ENCODE results near the gene PDE11A. TPM values are rescaled to one million over a fixed set of nuclear protein-coding genes. Genes with fewer than 3 reads are reported as not detected.

The PDE11A gene
- total and polyA plus RNA-seq, 2 of the 8 experiments (the other 6 are each of a cell fraction or from before 2014, with no cell fraction given): 0.19 to 0.23 TPM

DNA sequence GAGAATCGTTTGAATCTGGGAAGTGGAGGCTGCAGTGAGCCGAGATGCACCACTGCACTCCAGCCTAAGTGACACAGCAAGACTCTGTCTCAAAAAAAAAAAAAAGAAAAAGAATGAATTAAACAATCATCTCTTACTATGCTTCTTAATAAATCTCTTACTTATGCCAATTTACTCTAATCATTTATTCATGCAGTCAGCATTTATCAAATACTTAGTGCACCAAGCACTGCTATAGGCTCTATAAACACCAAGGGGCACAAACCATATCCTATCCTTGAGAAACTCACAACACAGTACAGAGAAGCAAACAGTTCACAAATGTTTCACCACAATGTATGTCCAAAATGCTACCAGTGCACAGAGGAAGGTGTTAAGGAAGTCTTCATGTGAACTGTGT is 189.4 kb downstream of the PDE11A start:
- FAIRE-seq: no peak
- no peaks in the 10 kb centered on the region for H4K20me1 ChIP-seq (replicated peaks in 1 of 2; ENCODE audit: control insufficient read depth in 1 of 2, insufficient read depth in 2 of 2, low read length in 2 of 2)
- no peak for DNase-seq (ENCODE audit: low read depth in 1 of 2, low spot score in 2 of 2)
- H3K23ac ChIP-seq (ENCODE audit: insufficient read length): no peak overlapping the region
- H4K91ac ChIP-seq (replicated peaks; ENCODE audit: insufficient read length, low read length): no peak overlapping the region
- no peak overlapping the region for H3K9ac ChIP-seq (replicated peaks in 1 of 4; ENCODE audit: extremely low read depth in 1 of 4, low read depth in 3 of 4, low read length in 3 of 4)
- no peak for TF ChIP-seq SP4 (IDR thresholded peaks at IDR 0.05; ENCODE audit: low read length)
- TF ChIP-seq TCF12 (IDR thresholded peaks at IDR 0.05; ENCODE audit: low read depth, low read length): no peak
- TF ChIP-seq, protein P1, sequence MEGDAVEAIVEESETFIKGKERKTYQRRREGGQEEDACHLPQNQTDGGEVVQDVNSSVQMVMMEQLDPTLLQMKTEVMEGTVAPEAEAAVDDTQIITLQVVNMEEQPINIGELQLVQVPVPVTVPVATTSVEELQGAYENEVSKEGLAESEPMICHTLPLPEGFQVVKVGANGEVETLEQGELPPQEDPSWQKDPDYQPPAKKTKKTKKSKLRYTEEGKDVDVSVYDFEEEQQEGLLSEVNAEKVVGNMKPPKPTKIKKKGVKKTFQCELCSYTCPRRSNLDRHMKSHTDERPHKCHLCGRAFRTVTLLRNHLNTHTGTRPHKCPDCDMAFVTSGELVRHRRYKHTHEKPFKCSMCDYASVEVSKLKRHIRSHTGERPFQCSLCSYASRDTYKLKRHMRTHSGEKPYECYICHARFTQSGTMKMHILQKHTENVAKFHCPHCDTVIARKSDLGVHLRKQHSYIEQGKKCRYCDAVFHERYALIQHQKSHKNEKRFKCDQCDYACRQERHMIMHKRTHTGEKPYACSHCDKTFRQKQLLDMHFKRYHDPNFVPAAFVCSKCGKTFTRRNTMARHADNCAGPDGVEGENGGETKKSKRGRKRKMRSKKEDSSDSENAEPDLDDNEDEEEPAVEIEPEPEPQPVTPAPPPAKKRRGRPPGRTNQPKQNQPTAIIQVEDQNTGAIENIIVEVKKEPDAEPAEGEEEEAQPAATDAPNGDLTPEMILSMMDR (IDR thresholded peaks at IDR 0.05; ENCODE audit: control extremely low read depth in 1 of 3, insufficient read depth in 1 of 3, low read depth in 1 of 3, low read length in 3 of 3): no peak
- no peak for TF ChIP-seq SP2 (IDR thresholded peaks at IDR 0.05; ENCODE audit: low read length)
- TF ChIP-seq RXRA (IDR thresholded peaks at IDR 0.05; ENCODE audit: insufficient read depth, low read depth, low read length): no peak
- no peak for TF ChIP-seq BRCA1 (IDR thresholded peaks at IDR 0.05; ENCODE audit: low read depth, low read length)
- no peak for TF ChIP-seq SRF (IDR thresholded peaks at IDR 0.05; ENCODE audit: low read depth, low read length)
- TF ChIP-seq, protein P2, sequence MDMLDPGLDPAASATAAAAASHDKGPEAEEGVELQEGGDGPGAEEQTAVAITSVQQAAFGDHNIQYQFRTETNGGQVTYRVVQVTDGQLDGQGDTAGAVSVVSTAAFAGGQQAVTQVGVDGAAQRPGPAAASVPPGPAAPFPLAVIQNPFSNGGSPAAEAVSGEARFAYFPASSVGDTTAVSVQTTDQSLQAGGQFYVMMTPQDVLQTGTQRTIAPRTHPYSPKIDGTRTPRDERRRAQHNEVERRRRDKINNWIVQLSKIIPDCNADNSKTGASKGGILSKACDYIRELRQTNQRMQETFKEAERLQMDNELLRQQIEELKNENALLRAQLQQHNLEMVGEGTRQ (IDR thresholded peaks at IDR 0.05; ENCODE audit: low read length): no peak
- no peak for TF ChIP-seq NANOG (IDR thresholded peaks at IDR 0.05; ENCODE audit: insufficient read depth, low read depth, low read length, poor library complexity, severe bottlenecking)
- no peak for TF ChIP-seq KDM5A (IDR thresholded peaks at IDR 0.05; ENCODE audit: low read length)
- no peak for TF ChIP-seq POU5F1 (IDR thresholded peaks at IDR 0.05; ENCODE audit: low read depth, low read length)
- TF ChIP-seq CHD2 (IDR thresholded peaks at IDR 0.05; ENCODE audit: low read length): no peak
- H3K4me2 ChIP-seq (ENCODE audit: insufficient read depth in 1 of 2, low read depth in 2 of 2, low read length in 2 of 2): no peak overlapping the region
- H3K27me3 ChIP-seq (replicated peaks in 1 of 4; ENCODE audit: control insufficient read depth in 3 of 4, extremely low read depth in 1 of 4, insufficient read depth in 3 of 4, low read length in 3 of 4): no peaks in the 10 kb centered on the region; a peak in 1 of 7 replicates
- no peaks in the 10 kb centered on the region for H3K36me3 ChIP-seq (ENCODE audit: control insufficient read depth in 2 of 4, insufficient read depth in 4 of 4, low read length in 3 of 4)
- no peak overlapping the region for H3K27ac ChIP-seq (ENCODE audit: low read depth, low read length)
- H3K14ac ChIP-seq (ENCODE audit: insufficient read length): no peak overlapping the region
- no peak overlapping the region for H2BK120ac ChIP-seq (replicated peaks; ENCODE audit: low read depth, low read length)
- H4K5ac ChIP-seq (ENCODE audit: insufficient read length, low read depth, low read length): no peak overlapping the region
- H2BK12ac ChIP-seq (ENCODE audit: low read depth, low read length): no peak overlapping the region
- H2BK15ac ChIP-seq (ENCODE audit: low read length): no peak overlapping the region
- H2BK5ac ChIP-seq (ENCODE audit: low read depth, low read length): no peak overlapping the region
- H4K8ac ChIP-seq (ENCODE audit: extremely low read depth, insufficient read depth, low read length): no peak overlapping the region
- no peak overlapping the region for H3K4ac ChIP-seq (replicated peaks; ENCODE audit: insufficient read length, low read depth, low read length)
- ChIA-PET POLR2A (ENCODE audit: partially characterized antibody) (no interaction called here), CTCF (ENCODE audit: partially characterized antibody) (no interaction called here)
- H3K18ac ChIP-seq (ENCODE audit: extremely low read depth, low read length): no peak overlapping the region
- no peak overlapping the region for H3K56ac ChIP-seq (replicated peaks; ENCODE audit: insufficient read length, low read depth, low read length)
- H3K9me3 ChIP-seq (ENCODE audit: insufficient read depth in 2 of 2, low read depth in 1 of 2, low read length in 1 of 2): no peaks in the 10 kb centered on the region; a peak in 1 of 4 replicates
- H3K4me1 ChIP-seq (replicated peaks in 1 of 4; ENCODE audit: control insufficient read depth in 3 of 4, insufficient read depth in 4 of 4, low read length in 3 of 4): no peaks in the 10 kb centered on the region
- WGBS, 2 experiments (ENCODE audit: extremely low coverage in 1 of 2, insufficient coverage in 1 of 2, insufficient read length in 1 of 2, insufficient replicate concordance in 2 of 2, low coverage in 1 of 2, low lambda C conversion rate in 2 of 2, missing lambda C conversion rate in 1 of 2): 89% methylated on average over 2 of the region's 2 CpGs; no CpG with 5 or more reads in 1 of the 2 experiments
- no peaks in the 10 kb centered on the region for H3K79me2 ChIP-seq (ENCODE audit: control insufficient read depth in 1 of 2, insufficient read depth in 2 of 2, low read length in 2 of 2)
- no peak overlapping the region for H2AFZ ChIP-seq (ENCODE audit: low read length)
- no peak overlapping the region for H2BK20ac ChIP-seq (ENCODE audit: low read length)
- H3K4me3 ChIP-seq (ENCODE audit: extremely low read depth in 1 of 4, insufficient read depth in 2 of 4, low read depth in 3 of 4, low read length in 4 of 4): no peak overlapping the region
- no peaks in the 10 kb centered on the region for H3K79me1 ChIP-seq (ENCODE audit: low read depth, low read length)
- no peaks in the 10 kb centered on the region for H3K23me2 ChIP-seq (ENCODE audit: low read depth, low read length)
- H2AK5ac ChIP-seq (ENCODE audit: low read depth, low read length): no peak overlapping the region

Measured in H1 (cell line).